CD4-positive, alpha-beta T cell (primary cell): ENCODE results near the gene C3. TPM values are rescaled to one million over a fixed set of nuclear protein-coding genes. Genes with fewer than 3 reads are reported as not detected.
"Not testable (repeated sequence)": the region's sequence is repeated elsewhere in the genome, so short reads cannot be mapped to it uniquely, and the experiment has no call there.

ENCODE experiments used
- ATAC-seq: fragments of 200-7000 bp; cut with Tn5 transposase; one replicate; pipeline ENCODE4 v1.10.0; 2022; ENCODE audit warnings: mild to moderate bottlenecking; ENCODE audit not compliant: poor library complexity
- CTCF ChIA-PET: fragments of 350-600 bp; sonication (Branson Sonifier 250); formaldehyde crosslinking; loops from one replicate; lab custom pipeline; 2021; ENCODE audit warnings: antibody characterized with exemption, inconsistent platforms; lab: Charles Lee
- POLR2A ChIA-PET: fragments of 350-600 bp; sonication (Branson Sonifier 250); formaldehyde crosslinking; loops from one replicate; lab custom pipeline; 2021; ENCODE audit warnings: antibody characterized with exemption, inconsistent platforms; lab: Charles Lee
- DNase-seq, 14 experiments: peaks; one replicate each; pipeline ENCODE4 v3.0.0-alpha.2; 2013 to 2020; ENCODE audit warnings: mixed read lengths in 2 of 14
- H3K27ac ChIP-seq, 2 donors: one replicate each; pipeline versions ENCODE4 v1.5.1 to v1.7.0; 2013; ENCODE audit warnings: low read length in 2 of 2, low read depth in 1 of 2, mild to moderate bottlenecking in 1 of 2
- H3K27me3 ChIP-seq, 2 experiments: 1 replicate in 1 of 2; 2 replicates in 1 of 2; pipeline versions ENCODE4 v1.6.1 to v1.7.0; 2013; ENCODE audit warnings: low read length in 2 of 2, control low read depth in 1 of 2, mild to moderate bottlenecking in 1 of 2, moderate library complexity in 1 of 2; ENCODE audit not compliant: insufficient read depth in 2 of 2, control insufficient read depth in 1 of 2
- H3K36me3 ChIP-seq: one replicate; pipeline ENCODE4 v1.6.1; 2013; ENCODE audit warnings: low read length, control low read depth; ENCODE audit not compliant: insufficient read depth
- H3K4me1 ChIP-seq: one replicate; pipeline ENCODE4 v1.6.1; 2013; ENCODE audit warnings: low read length, control low read depth; ENCODE audit not compliant: insufficient read depth
- H3K4me3 ChIP-seq: one replicate; pipeline ENCODE4 v1.5.1; 2013; ENCODE audit warnings: mild to moderate bottlenecking, low read length, moderate library complexity
- H3K9me3 ChIP-seq, 2 experiments: 1 replicate in 1 of 2; 2 replicates in 1 of 2; pipeline versions ENCODE4 v1.6.1 to v1.7.0; 2013; ENCODE audit warnings: low read length in 2 of 2, mild to moderate bottlenecking in 2 of 2, control low read depth in 1 of 2, moderate library complexity in 1 of 2; ENCODE audit not compliant: control insufficient read depth in 1 of 2, insufficient read depth in 1 of 2
- H3K27ac Mint-ChIP-seq: one replicate; pipeline ENCODE4 v1.8.0; 2020; ENCODE audit warnings: mixed read lengths
- H3K27me3 Mint-ChIP-seq: one replicate; pipeline ENCODE4 v1.8.0; 2021; ENCODE audit warnings: mixed read lengths
- H3K36me3 Mint-ChIP-seq: one replicate; pipeline ENCODE4 v1.8.0; 2021; ENCODE audit warnings: low read depth, mixed read lengths
- H3K4me1 Mint-ChIP-seq: one replicate; pipeline ENCODE4 v1.8.0; 2021; ENCODE audit warnings: low read depth, mixed read lengths
- H3K4me3 Mint-ChIP-seq: one replicate; pipeline ENCODE4 v1.8.0; 2020; ENCODE audit warnings: mild to moderate bottlenecking, mixed read lengths
- H3K9me3 Mint-ChIP-seq: one replicate; pipeline ENCODE4 v1.8.0; 2020; ENCODE audit warnings: mixed read lengths
- CTCF ChIP-seq: fragments of 200-600 bp; IDR thresholded peaks from one replicate; pipeline ENCODE4 v1.8.0; 2022; ENCODE audit warnings: antibody characterized with exemption, mild to moderate bottlenecking
- intact Hi-C, 2 experiments: fragments of 100-400 bp; cut with DNase I in 1 of 2; cut with micrococcal nuclease in 1 of 2; formaldehyde crosslinking; loops; one replicate each; pipeline versions ENCODE4 v1.15.1 to v1.9.0; 2023 to 2025; cut with DNase I, micrococcal nuclease
- total RNA-seq, 174 experiments: library from RNA in 2 of 174; stranded (reverse) in 2 of 174; gene quantifications; one replicate each; pipeline ENCODE4 v1.2.3 and lab custom pipeline; 2021 to 2026

The C3 gene
- total RNA-seq, 2 experiments from 2014 or later = 0.55 TPM; not detected in 1

GRCh38 chr19:6639439-6639838, 81.0 kb downstream of the C3 start:
- ChIA-PET POLR2A (no interaction called here), CTCF (no interaction called here)
- Histone ChIP-seq H3K4me1 (peaks cover 43% of the 10 kb centered on the region), H3K27ac (no peak overlapping the region), H3K36me3 (no peaks in the 10 kb centered on the region), H3K4me3 (no peak overlapping the region), H3K9me3 (no peaks in the 10 kb centered on the region), H3K27me3 (no peaks in the 10 kb centered on the region)
- Mint-ChIP-seq H3K4me3 (no peak overlapping the region), H3K4me1 (peaks cover 18% of the 10 kb centered on the region), H3K9me3 (no peaks in the 10 kb centered on the region), H3K36me3 (no peaks in the 10 kb centered on the region), H3K27me3 (no peaks in the 10 kb centered on the region), H3K27ac (no peak overlapping the region)
- TF ChIP-seq CTCF = no peak
- ATAC-seq (no peak), DNase-seq (peak in 3 of 14 experiments; percentile 18 to 64 (median 26))
- intact Hi-C loops = no loop called here

- H3K36me3 Mint-ChIP-seq, H3K27ac ChIP-seq, H3K27me3 ChIP-seq, H3K4me3 ChIP-seq, H3K4me3 Mint-ChIP-seq, H3K36me3 ChIP-seq, H3K9me3 Mint-ChIP-seq, H3K27me3 Mint-ChIP-seq, POLR2A ChIA-PET, ATAC-seq, H3K27ac Mint-ChIP-seq, H3K4me1 ChIP-seq, H3K4me1 Mint-ChIP-seq, DNase-seq, H3K9me3 ChIP-seq: not testable (repeated sequence)
- intact Hi-C loops = loop anchor here (2.0 to 5.0 kb wide), 3 partner anchors 39 to 134 kb away; partner anchors contain the start of genes SH2D3A (in 1 of the 2) and TNFSF14 (in 1 of the 2)
- CTCF ChIA-PET = interaction anchor here (0.6 to 1.4 kb wide), 6 partner anchors 8 to 169 kb away, joined by 3 to 7 read pairs (median 3); partner anchors contain the start of gene TNFSF14
Observed at GRCh38 chr19:6633456-6633813, 87.0 kb downstream of the C3 start.

- CTCF ChIA-PET = interaction anchor here (0.6 to 2.0 kb wide), 10 partner anchors 9 to 231 kb away, joined by 3 to 10 read pairs (median 4); partner anchors contain the start of gene TNFSF14
- H3K27ac Mint-ChIP-seq, H3K9me3 Mint-ChIP-seq, POLR2A ChIA-PET, H3K27ac ChIP-seq, H3K4me1 Mint-ChIP-seq, H3K4me1 ChIP-seq, H3K36me3 ChIP-seq, ATAC-seq, H3K27me3 Mint-ChIP-seq, H3K9me3 ChIP-seq, H3K27me3 ChIP-seq, H3K4me3 ChIP-seq, H3K36me3 Mint-ChIP-seq, H3K4me3 Mint-ChIP-seq: not testable (repeated sequence)
- TF ChIP-seq CTCF = peak; percentile 46
- peak in 10 of 14 experiments; percentile 2 to 69 (median 34) for DNase-seq
- intact Hi-C loops = loop anchor here (1.0 to 5.0 kb wide), 6 partner anchors 39 to 230 kb away; partner anchors contain the start of genes SH2D3A (in 1 of the 2) and TNFSF14 (in 1 of the 2)
Observed at GRCh38 chr19:6632747-6633455, 87.5 kb downstream of the C3 start.
